SU-DHL-6 (cell line): ENCODE data around the gene RIMBP2.

ENCODE experiments used
- H2AFZ ChIP-seq: fragments of 200-600 bp; sonication (generic); 2 replicates; pipeline ENCODE4 v1.6.1; 2014; ENCODE audit warnings: low read depth, mild to moderate bottlenecking, moderate library complexity, mixed read lengths, antibody characterized with exemption, low read length; ENCODE audit not compliant: severe bottlenecking
- H3F3A ChIP-seq: fragments of 200-600 bp; shearing (Covaris generic); 2 replicates; pipeline ENCODE4 v1.6.0; 2016; ENCODE audit warnings: antibody characterized with exemption, mild to moderate bottlenecking; ENCODE audit not compliant: insufficient read depth
- H3K27ac ChIP-seq: fragments of 200-600 bp; sonication (generic); 2 replicates; pipeline ENCODE4 v1.5.1; 2016; ENCODE audit warnings: low read depth, mild to moderate bottlenecking, low read length, moderate library complexity, mixed read lengths
- H3K27me3 ChIP-seq: fragments of 200-600 bp; sonication (generic), shearing (Covaris generic); 2 replicates; pipeline ENCODE4 v1.6.0; 2014; ENCODE audit warnings: mild to moderate bottlenecking, low read length
- H3K36me3 ChIP-seq: fragments of 200-600 bp; sonication (generic); 2 replicates; pipeline ENCODE4 v1.6.1; 2014; ENCODE audit warnings: mild to moderate bottlenecking, low read length, mixed read lengths
- H3K4me2 ChIP-seq: fragments of 300-600, 200-600 bp; shearing (Covaris generic), sonication (generic); 2 replicates; pipeline ENCODE4 v1.6.0; 2014; ENCODE audit warnings: low read length, low read depth, mild to moderate bottlenecking; ENCODE audit not compliant: poor library complexity, severe bottlenecking
- H3K4me3 ChIP-seq: fragments of 200-600 bp; sonication (generic); 2 replicates; pipeline ENCODE4 v1.5.1; 2014; ENCODE audit warnings: antibody characterized with exemption, low read length, mild to moderate bottlenecking, mixed read lengths; ENCODE audit not compliant: insufficient read depth, poor library complexity, severe bottlenecking
- H3K79me2 ChIP-seq: fragments of 200-600 bp; sonication (generic); 2 replicates; pipeline ENCODE4 v1.6.1; 2014; ENCODE audit warnings: mild to moderate bottlenecking, low read length, moderate library complexity; ENCODE audit not compliant: insufficient read depth
- H3K9ac ChIP-seq: fragments of 200-600 bp; sonication (generic); 2 replicates; pipeline ENCODE4 v1.7.0; 2014; ENCODE audit warnings: mild to moderate bottlenecking, low read length
- H3K9me2 ChIP-seq: fragments of 200-600 bp; sonication (generic); replicated peaks from 2 replicates; pipeline ENCODE4 v1.6.1; 2014; ENCODE audit warnings: low read length; ENCODE audit not compliant: insufficient read depth
- H3K9me3 ChIP-seq: fragments of 200-600 bp; sonication (generic); 2 replicates; pipeline ENCODE4 v1.6.1; 2014; ENCODE audit warnings: low read length, mixed read lengths; ENCODE audit not compliant: insufficient read depth
- H4K20me1 ChIP-seq: fragments of 200-600 bp; sonication (generic); 2 replicates; pipeline ENCODE4 v1.6.1; 2014; ENCODE audit warnings: low read depth, mild to moderate bottlenecking, antibody characterized with exemption, low read length, moderate library complexity, mixed read lengths
- EZH2phosphoT487 ChIP-seq: fragments of 200-600 bp; sonication (generic), shearing (Covaris generic); conservative IDR thresholded peaks from 2 replicates; pipeline ENCODE4 v1.6.1; 2018; ENCODE audit warnings: mild to moderate bottlenecking, antibody characterized with exemption, low read length, moderate library complexity, mixed read lengths
- TF ChIP-seq, protein P1 (sequence below): fragments of 200-600 bp; sonication (generic); IDR thresholded peaks from one replicate; pipeline ENCODE4 v1.5.1; 2017; ENCODE audit warnings: antibody characterized with exemption, mild to moderate bottlenecking, low read length, moderate library complexity; ENCODE audit not compliant: insufficient read depth, poor library complexity, severe bottlenecking

The RIMBP2 gene

DNA sequence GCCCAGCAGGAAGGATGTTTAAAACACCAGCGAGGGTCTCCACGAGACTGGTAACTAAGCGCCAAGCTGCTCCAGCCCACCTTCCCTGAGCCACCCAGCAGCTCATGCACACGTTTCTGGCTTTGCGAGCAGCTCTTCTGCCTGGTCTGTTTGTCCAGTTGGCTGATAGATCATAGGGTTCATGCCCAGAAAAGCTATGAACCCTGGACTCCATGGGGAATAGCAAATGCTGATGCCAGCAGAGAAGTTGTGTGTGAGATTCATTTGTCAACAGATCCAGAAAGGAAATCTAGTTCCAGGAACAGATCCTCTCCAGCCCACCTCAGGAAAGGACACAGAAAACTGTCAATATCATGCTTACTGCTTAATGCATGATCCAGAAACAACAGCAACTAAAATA is 28.2 kb upstream of the RIMBP2 start:
- Histone ChIP-seq H3K4me3 (no peak overlapping the region), H3K9ac (no peak overlapping the region), H3K27ac (no peak overlapping the region), H3F3A (no peaks in the 10 kb centered on the region), H3K9me2 (no peaks in the 10 kb centered on the region), H2AFZ (no peak overlapping the region), H3K79me2 (no peaks in the 10 kb centered on the region), H3K36me3 (no peaks in the 10 kb centered on the region), H4K20me1 (no peaks in the 10 kb centered on the region), H3K9me3 (no peaks in the 10 kb centered on the region), H3K4me2 (no peak overlapping the region), H3K27me3 (no peaks in the 10 kb centered on the region)
- TF ChIP-seq, protein P1, sequence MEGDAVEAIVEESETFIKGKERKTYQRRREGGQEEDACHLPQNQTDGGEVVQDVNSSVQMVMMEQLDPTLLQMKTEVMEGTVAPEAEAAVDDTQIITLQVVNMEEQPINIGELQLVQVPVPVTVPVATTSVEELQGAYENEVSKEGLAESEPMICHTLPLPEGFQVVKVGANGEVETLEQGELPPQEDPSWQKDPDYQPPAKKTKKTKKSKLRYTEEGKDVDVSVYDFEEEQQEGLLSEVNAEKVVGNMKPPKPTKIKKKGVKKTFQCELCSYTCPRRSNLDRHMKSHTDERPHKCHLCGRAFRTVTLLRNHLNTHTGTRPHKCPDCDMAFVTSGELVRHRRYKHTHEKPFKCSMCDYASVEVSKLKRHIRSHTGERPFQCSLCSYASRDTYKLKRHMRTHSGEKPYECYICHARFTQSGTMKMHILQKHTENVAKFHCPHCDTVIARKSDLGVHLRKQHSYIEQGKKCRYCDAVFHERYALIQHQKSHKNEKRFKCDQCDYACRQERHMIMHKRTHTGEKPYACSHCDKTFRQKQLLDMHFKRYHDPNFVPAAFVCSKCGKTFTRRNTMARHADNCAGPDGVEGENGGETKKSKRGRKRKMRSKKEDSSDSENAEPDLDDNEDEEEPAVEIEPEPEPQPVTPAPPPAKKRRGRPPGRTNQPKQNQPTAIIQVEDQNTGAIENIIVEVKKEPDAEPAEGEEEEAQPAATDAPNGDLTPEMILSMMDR: no peak
- TF ChIP-seq EZH2phosphoT487: no peak

DNA sequence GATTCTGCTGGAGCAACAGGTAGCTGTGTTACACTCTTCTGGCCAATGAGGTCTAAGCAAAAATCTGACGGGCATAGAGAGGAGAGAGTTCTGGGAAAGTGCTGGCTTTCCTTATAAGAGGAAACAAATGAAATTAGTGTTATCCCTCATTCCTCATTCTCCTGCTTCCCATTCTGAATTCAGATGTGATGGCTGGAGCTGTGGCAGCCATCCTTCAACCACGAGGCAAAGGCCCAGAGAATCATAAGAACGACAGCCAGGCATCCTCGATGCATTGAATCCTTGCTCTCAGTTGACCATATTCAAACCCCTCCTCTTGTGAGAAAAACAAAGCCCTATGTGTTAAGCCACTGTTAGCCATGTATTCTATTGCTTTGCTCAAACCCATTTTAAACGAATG is 27.5 kb upstream of the RIMBP2 start:
- Histone ChIP-seq H3K9ac (no peak overlapping the region), H4K20me1 (no peaks in the 10 kb centered on the region), H3K36me3 (no peaks in the 10 kb centered on the region), H3K4me3 (no peak overlapping the region), H3K4me2 (no peak overlapping the region), H3K9me3 (no peaks in the 10 kb centered on the region), H3K27me3 (no peaks in the 10 kb centered on the region), H3F3A (no peaks in the 10 kb centered on the region), H3K27ac (no peak overlapping the region), H2AFZ (no peak overlapping the region), H3K79me2 (no peaks in the 10 kb centered on the region), H3K9me2 (no peaks in the 10 kb centered on the region)
- no peak for TF ChIP-seq EZH2phosphoT487
- TF ChIP-seq, protein P1: no peak

DNA sequence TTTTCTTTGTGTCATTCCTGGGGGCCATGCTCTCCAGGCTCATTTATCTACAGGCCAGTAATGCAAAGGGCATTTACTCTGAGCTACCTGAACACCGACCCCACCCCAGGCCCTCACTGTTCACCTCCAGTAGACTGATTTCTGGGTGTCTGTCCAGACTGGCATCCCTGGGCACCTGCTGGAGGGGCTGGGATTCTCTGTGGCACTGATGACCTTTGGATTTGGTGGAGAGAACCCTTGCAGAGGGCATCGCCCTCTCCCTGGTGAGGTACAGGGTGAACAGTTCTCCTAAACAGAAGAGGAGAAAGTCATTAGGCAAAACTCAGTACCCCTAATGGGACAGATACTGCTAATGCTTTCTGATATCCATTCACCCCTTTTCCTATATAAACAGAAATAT is 27.1 kb upstream of the RIMBP2 start:
- Histone ChIP-seq H3K9me2 (no peaks in the 10 kb centered on the region), H3K9ac (no peak overlapping the region), H3K79me2 (no peaks in the 10 kb centered on the region), H3F3A (no peaks in the 10 kb centered on the region), H3K4me2 (no peak overlapping the region), H3K9me3 (no peaks in the 10 kb centered on the region), H3K27ac (no peak overlapping the region), H3K27me3 (no peaks in the 10 kb centered on the region), H3K4me3 (no peak overlapping the region), H3K36me3 (no peaks in the 10 kb centered on the region), H2AFZ (no peak overlapping the region), H4K20me1 (no peaks in the 10 kb centered on the region)
- TF ChIP-seq EZH2phosphoT487: no peak
- TF ChIP-seq, protein P1: no peak

DNA sequence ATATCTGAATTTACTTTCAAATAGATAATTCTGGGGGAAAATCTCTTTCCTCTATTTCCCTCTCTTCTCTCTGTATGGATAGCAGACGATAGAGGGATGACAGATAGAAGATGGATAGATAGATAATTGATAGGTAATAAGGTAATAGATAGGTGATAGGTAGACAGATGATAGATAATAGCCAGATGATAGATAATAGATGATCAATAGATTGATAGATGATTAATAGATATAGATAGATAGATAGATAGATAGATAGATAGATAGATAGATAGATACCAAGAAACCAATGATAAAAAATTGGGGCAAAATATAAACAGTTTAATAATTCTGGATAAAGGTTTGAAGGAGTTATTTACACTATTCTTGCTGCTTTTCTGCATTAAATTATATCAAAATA is 26.6 kb upstream of the RIMBP2 start:
- Histone ChIP-seq H3K27ac (no peak overlapping the region), H3K79me2 (no peaks in the 10 kb centered on the region), H3K9me3 (no peaks in the 10 kb centered on the region), H4K20me1 (no peaks in the 10 kb centered on the region), H3K9me2 (no peaks in the 10 kb centered on the region), H3K9ac (no peak overlapping the region), H2AFZ (no peak overlapping the region), H3K4me2 (no peak overlapping the region), H3K4me3 (no peak overlapping the region), H3K27me3 (no peaks in the 10 kb centered on the region), H3K36me3 (no peaks in the 10 kb centered on the region), H3F3A (no peaks in the 10 kb centered on the region)
- TF ChIP-seq, protein P1: no peak
- no peak for TF ChIP-seq EZH2phosphoT487
